Measurements from ENCODE around the gene DGKB.

Gene DGKB

GRCh38 chr7:14902589-14903067 is at the start of gene DGKB:
Gene DGKB, minus strand, starts transcription at chr7:14902751.
- DNase-seq (ENCODE audit: low read depth in 2 of 3, low spot score in 2 of 3) = no peak

DNA sequence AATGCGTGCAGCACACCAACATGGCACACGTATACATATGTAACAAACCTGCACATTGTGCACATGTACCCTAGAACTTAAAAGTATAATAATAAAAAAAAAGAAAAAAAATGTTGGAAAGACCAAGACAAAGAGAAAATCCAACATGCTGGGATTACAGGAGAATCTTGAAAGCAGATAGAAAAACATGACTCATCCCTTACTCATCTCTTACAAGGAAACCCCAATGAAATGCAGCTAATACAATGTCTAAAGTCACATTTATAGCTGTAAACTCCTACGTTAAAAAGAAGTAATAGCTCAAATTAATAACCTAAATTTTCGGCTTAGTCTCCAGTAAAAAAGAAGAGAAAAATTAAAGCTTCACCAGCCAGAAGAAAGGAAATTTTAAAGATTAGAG is 47.5 kb upstream of the DGKB start:
- no peak for DNase-seq (ENCODE audit: low read depth in 2 of 3, low spot score in 2 of 3)

DNA sequence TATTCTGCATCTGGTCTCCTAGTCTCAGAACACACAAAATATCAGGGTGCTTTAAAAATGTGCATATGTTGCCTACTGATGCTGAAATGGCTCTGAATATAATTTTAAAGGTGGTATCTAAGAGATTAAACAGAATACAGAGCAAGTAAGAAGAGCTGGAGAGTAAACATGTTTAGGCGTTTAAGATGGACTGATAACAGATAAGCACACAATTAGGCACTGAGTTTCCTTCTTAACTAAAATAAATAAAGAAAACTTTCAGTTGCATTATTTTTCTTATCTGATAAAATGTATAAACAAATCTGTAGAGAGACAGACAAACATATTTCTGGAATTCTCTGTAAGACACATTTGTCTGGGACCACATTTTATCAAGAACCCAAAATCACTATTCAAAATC is 35.6 kb upstream of the DGKB start:
- DNase-seq (ENCODE audit: low read depth in 2 of 3, low spot score in 2 of 3) = no peak

- no peak for DNase-seq (ENCODE audit: low read depth in 2 of 3, low spot score in 2 of 3)
Observed at GRCh38 chr7:14937581-14937980, 35.0 kb upstream of the DGKB start.

- DNase-seq (ENCODE audit: low read depth in 2 of 3, low spot score in 2 of 3) = no peak
Observed at GRCh38 chr7:14936554-14936953, 34.0 kb upstream of the DGKB start.

- DNase-seq (ENCODE audit: low read depth in 2 of 3, low spot score in 2 of 3) = no peak
Observed at GRCh38 chr7:14934839-14935238, 32.3 kb upstream of the DGKB start.

- DNase-seq (ENCODE audit: low read depth in 2 of 3, low spot score in 2 of 3) = no peak
Observed at GRCh38 chr7:14931511-14932215, 29.1 kb upstream of the DGKB start.

- DNase-seq (ENCODE audit: low read depth in 2 of 3, low spot score in 2 of 3) = no peak
Observed at GRCh38 chr7:14924398-14924797, 21.8 kb upstream of the DGKB start.

- no peak for DNase-seq (ENCODE audit: low read depth in 2 of 3, low spot score in 2 of 3)
Observed at GRCh38 chr7:14911077-14911476, 8.5 kb upstream of the DGKB start.

DNA sequence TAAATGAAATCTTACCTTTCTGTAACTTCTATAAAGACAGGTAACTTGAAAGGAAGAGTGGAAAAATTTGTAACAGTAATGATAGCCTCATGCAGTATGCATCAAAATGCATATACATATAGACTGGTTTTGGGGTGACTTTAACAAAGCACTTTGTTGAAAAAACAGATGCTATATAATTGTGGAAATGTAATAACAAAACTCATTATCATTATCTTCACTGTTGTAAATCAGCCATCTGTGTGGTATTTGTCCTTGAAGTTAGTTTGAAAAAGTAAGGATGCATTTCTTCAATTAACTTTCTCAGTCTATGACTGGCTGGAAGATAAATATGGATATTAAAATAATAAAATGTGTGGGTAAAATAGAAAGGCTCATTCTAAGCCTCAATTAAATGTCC is 6.1 kb upstream of the DGKB start:
- DNase-seq (ENCODE audit: low read depth in 2 of 3, low spot score in 2 of 3) = no peak

- no peak for DNase-seq (ENCODE audit: low read depth in 2 of 3, low spot score in 2 of 3)
Observed at GRCh38 chr7:14905764-14906163, 3.2 kb upstream of the DGKB start.

GRCh38 chr7:14900051-14900450 is 2.5 kb downstream of the DGKB start:
- no peak for DNase-seq (ENCODE audit: low read depth in 2 of 3, low spot score in 2 of 3)

DNA sequence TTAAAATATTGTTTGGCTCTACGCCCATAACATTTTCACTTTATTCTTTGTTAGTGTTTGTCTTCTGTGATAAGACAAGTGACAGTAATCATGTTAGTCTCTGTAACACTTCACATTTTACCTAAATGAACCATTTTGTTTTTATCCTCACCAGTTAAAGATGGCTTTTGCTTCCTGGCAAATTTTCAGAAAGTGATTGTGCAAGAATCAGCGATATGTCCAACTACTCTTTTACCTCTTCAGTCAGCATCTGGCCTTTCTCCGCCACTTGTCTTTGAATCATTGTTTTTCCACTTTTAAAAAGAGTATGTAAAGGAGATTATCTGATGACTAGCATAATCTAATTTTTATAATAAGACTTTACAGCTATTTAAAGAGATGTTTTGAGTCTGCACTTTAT is 3.5 kb downstream of the DGKB start:
- no peak for DNase-seq (ENCODE audit: low read depth in 2 of 3, low spot score in 2 of 3)

DNA sequence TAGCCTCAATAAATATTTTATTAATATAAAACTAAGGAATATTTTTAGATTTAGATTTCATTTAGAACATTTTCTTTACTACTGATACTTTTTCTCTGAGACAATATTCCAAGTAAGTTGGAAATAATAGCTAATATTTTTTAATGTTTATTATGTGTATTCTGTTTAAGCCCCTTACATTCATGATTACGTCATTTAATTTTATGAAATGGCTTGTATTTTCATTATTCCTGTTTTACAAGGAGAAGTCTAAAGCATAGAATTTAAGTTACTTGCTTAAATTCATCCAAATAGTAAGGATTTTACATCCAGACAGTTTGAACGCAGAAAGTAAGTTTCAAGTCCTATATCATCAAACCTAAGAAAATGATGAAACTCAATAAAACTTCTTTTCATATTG is 6.1 kb downstream of the DGKB start:
- no peak for DNase-seq (ENCODE audit: low read depth in 2 of 3, low spot score in 2 of 3)

DNA sequence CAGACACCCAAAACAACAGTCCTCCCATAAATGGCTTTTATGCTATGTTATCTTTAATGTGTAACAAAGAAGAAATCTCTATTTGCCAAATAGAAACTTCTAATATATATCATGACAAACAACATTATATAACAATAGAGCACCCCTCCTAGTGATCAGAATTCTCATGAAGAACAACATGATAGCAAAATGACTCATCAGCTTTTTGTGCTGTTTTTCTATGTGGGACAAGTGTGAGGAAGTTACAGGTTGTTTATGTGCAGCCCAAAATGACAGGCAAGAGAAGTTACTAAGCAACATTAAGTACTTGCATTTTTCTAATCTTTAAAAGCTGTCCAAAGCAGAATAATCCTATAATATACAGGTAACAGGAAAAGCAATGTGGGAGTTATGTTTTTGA is 7.7 kb downstream of the DGKB start:
- no peak for DNase-seq (ENCODE audit: low read depth in 2 of 3, low spot score in 2 of 3)

- DNase-seq (ENCODE audit: low read depth in 2 of 3, low spot score in 2 of 3) = no peak
Observed at GRCh38 chr7:14892961-14893360, 9.6 kb downstream of the DGKB start.

DNA sequence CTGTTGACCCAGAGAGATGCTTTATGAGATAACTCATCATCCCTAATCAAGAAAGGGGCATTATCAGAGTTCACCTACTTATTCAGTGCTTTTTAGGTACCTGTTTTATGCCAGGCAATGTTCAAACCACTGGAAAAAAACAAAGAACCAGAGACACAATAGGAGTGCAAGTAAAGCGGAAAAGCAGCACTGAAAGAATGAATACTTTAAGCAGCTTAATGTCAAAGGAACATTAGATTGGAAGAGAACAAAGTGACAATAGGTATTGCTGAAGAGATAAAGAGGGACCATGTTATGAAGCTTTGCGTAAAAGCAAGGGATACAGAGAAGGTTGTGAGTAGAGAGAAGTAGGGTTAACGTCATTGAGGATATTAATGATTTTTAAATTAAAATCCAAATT is 11.3 kb downstream of the DGKB start:
- no peak for DNase-seq (ENCODE audit: low read depth in 2 of 3, low spot score in 2 of 3)

- DNase-seq (ENCODE audit: low read depth in 2 of 3, low spot score in 2 of 3) = no peak
Observed at GRCh38 chr7:14888962-14889361, 13.6 kb downstream of the DGKB start.

- no peak for DNase-seq (ENCODE audit: low read depth in 2 of 3, low spot score in 2 of 3)
Observed at GRCh38 chr7:14886533-14886932, 16.0 kb downstream of the DGKB start.

DNA sequence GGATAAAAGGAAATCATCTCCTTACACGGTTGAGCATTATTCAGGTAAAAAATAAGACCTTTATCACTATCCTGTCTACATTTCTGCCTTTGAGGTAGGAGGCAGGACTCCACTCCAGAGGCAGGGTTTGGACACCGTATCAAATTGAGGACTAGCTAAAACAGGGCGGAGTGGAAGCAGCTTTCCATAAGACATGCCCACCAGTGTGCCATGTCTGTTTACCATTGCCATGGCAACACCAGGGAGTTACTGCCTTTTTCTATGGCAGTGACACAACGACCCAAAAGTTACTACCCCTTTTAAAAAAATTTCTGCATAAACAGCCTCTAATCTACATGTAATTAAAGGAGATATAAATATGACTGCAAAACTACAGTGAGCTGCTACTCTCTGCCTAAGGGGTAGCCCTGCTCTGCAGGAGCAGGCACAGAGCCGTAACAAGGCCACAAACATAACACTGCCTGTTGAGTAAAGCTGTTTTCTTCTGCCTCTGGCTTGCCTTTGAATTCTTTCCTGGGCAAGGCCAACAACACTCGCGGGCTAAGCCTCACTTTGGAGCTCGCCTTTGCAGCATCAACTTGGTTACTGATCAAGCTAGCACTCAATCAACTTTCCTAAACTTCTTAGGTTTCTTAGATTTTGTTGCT is 26.5 kb downstream of the DGKB start:
- DNase-seq (ENCODE audit: low read depth in 2 of 3, low spot score in 2 of 3) = no peak

GRCh38 chr7:14871880-14872279 is 30.7 kb downstream of the DGKB start:
- DNase-seq (ENCODE audit: low read depth in 2 of 3, low spot score in 2 of 3) = no peak

DNA sequence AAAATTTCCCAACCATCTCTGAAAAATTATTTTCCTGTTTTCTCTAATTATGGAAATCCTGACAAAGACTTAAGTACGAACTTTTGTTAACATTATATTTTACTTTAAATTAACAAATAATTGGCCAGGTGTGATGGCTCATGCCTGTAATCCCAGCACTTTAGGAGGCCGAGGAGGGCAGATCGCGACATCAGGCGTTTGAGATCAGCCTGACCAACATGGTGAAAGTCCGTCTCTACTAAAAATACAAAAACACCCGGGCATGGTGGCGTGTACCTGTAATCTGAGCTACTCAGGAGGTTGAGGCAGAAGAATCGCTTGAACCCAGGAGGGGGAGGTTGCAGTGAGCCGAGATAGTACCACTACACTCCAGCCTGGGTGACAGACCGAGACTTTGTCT is 32.2 kb downstream of the DGKB start:
- no peak for DNase-seq (ENCODE audit: low read depth in 2 of 3, low spot score in 2 of 3)

- no peak for DNase-seq (ENCODE audit: low read depth in 2 of 3, low spot score in 2 of 3)
Observed at GRCh38 chr7:14868937-14869336, 33.6 kb downstream of the DGKB start.
